ENCODE results near the gene PHIP.

The PHIP gene

DNA sequence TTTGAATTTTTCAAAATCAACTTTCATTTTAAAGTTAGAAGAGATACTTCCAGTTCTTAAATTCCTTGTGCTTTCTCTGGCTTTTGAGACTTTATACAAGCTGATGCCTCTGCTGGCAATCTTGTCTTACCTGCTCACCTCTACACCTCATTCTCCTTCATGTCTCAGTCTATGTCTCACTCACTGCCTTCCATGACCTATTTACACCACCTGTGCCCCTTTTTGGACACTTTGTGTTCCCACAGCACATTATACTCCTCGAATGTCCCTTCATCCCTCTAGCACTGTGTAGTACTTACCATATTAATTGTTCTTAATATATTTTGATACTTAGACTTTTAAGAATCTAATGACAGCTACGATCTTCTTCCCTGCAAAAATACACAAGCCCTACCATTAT lies 15.3 kb downstream of the PHIP start:
- TF ChIP-seq POLR2A (IDR thresholded peaks at IDR 0.05; ENCODE audit: extremely low read depth, insufficient read length): no peak
- TF ChIP-seq, protein P1, sequence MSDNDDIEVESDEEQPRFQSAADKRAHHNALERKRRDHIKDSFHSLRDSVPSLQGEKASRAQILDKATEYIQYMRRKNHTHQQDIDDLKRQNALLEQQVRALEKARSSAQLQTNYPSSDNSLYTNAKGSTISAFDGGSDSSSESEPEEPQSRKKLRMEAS (IDR thresholded peaks at IDR 0.05; ENCODE audit: low read depth, low read length): no peak
- DNase-seq (ENCODE audit: low read depth): no peak
- H3K4me3 ChIP-seq (ENCODE audit: low read depth, low read length): no peak overlapping the region

DNA sequence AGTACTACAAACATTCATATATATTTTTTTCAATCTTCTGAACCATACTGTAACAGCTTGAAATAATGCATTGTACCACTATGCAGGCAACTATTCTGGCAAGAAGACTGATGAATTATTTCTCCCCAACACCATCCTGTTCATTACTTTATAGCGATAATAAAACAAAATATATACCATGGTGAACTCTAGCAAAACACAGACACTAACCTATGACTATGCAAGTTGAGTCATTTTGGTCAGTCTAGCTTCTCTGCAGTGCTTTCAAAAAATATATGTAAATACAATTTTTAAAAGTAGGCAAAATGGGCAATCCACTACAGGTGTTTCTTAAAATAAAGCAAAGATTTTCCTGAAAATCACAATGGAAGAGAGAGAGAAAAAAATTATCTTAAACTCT lies 20.3 kb downstream of the PHIP start:
- H3K4me3 ChIP-seq (ENCODE audit: low read depth, low read length): no peak overlapping the region
- DNase-seq (ENCODE audit: low read depth): no peak
- no peak for TF ChIP-seq MYC (IDR thresholded peaks at IDR 0.05; ENCODE audit: low read depth, low read length)
- TF ChIP-seq, protein P1 (IDR thresholded peaks at IDR 0.05; ENCODE audit: low read depth, low read length): no peak
- TF ChIP-seq, protein P2, sequence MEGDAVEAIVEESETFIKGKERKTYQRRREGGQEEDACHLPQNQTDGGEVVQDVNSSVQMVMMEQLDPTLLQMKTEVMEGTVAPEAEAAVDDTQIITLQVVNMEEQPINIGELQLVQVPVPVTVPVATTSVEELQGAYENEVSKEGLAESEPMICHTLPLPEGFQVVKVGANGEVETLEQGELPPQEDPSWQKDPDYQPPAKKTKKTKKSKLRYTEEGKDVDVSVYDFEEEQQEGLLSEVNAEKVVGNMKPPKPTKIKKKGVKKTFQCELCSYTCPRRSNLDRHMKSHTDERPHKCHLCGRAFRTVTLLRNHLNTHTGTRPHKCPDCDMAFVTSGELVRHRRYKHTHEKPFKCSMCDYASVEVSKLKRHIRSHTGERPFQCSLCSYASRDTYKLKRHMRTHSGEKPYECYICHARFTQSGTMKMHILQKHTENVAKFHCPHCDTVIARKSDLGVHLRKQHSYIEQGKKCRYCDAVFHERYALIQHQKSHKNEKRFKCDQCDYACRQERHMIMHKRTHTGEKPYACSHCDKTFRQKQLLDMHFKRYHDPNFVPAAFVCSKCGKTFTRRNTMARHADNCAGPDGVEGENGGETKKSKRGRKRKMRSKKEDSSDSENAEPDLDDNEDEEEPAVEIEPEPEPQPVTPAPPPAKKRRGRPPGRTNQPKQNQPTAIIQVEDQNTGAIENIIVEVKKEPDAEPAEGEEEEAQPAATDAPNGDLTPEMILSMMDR (IDR thresholded peaks at IDR 0.05; ENCODE audit: low read depth, low read length): no peak
- no peak for TF ChIP-seq POLR2A (IDR thresholded peaks at IDR 0.05; ENCODE audit: extremely low read depth, insufficient read length)

DNA sequence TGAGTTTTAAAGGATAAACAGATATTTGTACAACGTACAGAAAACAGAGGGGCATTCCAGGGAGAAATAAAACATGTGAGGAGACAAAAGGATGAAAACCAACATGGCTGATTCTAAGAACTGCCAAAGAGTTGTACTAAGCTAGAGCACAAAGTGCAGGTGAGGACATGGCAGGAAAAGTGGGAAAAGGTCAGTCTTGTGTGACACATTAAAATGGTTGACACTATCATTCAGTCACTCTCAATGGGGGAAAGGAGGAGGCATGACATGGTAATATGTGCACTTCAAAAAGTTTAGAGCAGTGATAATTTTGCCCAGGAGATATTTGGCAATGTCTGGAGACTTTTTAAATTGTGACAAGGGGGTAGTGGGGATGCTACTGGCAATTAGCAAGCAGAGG lies 21.8 kb downstream of the PHIP start:
- DNase-seq (ENCODE audit: low read depth): no peak
- H3K4me3 ChIP-seq (ENCODE audit: low read depth, low read length): no peak overlapping the region
- TF ChIP-seq, protein P1 (IDR thresholded peaks at IDR 0.05; ENCODE audit: low read depth, low read length): no peak
- TF ChIP-seq POLR2A (IDR thresholded peaks at IDR 0.05; ENCODE audit: extremely low read depth, insufficient read length): no peak
- TF ChIP-seq, protein P2 (IDR thresholded peaks at IDR 0.05; ENCODE audit: low read depth, low read length): no peak
- no peak for TF ChIP-seq MYC (IDR thresholded peaks at IDR 0.05; ENCODE audit: low read depth, low read length)

DNA sequence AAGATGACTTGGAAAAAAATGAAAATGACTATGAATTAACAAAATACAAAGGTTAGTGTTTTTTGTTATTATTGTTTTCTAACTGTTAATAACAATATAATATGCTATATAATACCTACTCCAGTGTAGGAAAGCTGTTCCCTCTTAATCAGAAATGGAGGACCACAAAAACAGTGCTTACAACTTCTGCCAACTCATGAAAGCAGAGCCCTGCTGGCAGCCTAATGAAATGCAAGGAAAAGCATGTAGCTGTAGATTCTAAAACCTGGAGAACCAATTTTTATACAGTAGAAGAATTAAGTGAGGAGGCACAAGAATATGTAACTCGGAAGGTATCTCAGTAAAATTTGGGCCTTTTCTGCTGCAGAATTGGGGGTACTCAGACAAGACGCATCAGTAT lies 29.4 kb downstream of the PHIP start:
- TF ChIP-seq, protein P2 (IDR thresholded peaks at IDR 0.05; ENCODE audit: low read depth, low read length): peak; percentile 52
- TF ChIP-seq POLR2A (IDR thresholded peaks at IDR 0.05; ENCODE audit: extremely low read depth, insufficient read length): no peak
- peak; percentile 47 for DNase-seq (ENCODE audit: low read depth)
- H3K4me3 ChIP-seq (ENCODE audit: low read depth, low read length): no peak overlapping the region

DNA sequence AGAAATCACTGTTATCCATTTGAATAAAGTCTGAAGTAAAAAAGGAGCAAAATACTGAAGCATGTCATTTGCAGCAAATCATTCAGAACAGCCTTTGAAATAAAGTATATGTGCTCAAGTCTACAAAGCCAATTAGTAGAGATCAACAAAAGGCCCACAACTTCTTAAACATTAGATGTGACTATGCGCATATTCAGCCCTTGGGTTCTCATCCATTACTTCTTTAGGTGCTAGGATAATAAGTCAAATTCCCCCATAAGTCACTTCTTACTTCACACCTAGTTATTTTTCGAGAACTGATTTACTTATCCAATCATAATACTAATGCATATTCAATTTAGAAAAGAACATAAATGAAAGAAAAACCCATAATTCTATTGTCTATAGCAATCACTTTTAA lies 31.0 kb downstream of the PHIP start:
- no peak overlapping the region for H3K4me3 ChIP-seq (ENCODE audit: low read depth, low read length)
- no peak for DNase-seq (ENCODE audit: low read depth)
- TF ChIP-seq MYC (IDR thresholded peaks at IDR 0.05; ENCODE audit: low read depth, low read length): no peak
- TF ChIP-seq, protein P1 (IDR thresholded peaks at IDR 0.05; ENCODE audit: low read depth, low read length): no peak
- TF ChIP-seq, protein P2 (IDR thresholded peaks at IDR 0.05; ENCODE audit: low read depth, low read length): no peak

DNA sequence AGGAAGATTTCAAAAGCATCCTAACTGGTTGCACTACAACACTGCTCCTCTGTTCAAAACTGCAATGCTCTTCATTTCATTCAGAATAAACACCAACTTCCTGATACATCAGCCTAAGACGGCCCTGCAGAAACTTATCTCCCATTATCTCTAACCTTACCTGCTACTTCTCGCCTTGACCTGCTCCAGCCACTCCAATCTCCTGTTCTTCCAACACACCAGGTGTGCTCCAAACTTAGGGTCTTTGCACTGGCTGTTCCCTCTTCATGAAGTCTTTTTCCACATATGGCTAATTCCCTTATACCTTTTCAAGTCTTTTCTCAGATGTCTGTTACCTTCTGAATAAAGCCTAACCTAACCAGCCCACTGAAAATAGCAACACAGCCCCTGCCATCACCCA lies 32.1 kb downstream of the PHIP start:
- no peak overlapping the region for H3K4me3 ChIP-seq (ENCODE audit: low read depth, low read length)
- no peak for DNase-seq (ENCODE audit: low read depth)
- TF ChIP-seq MYC (IDR thresholded peaks at IDR 0.05; ENCODE audit: low read depth, low read length) (no peak), POLR2A (IDR thresholded peaks at IDR 0.05; ENCODE audit: extremely low read depth, insufficient read length) (no peak)
- TF ChIP-seq, protein P2 (IDR thresholded peaks at IDR 0.05; ENCODE audit: low read depth, low read length): no peak
- TF ChIP-seq, protein P1 (IDR thresholded peaks at IDR 0.05; ENCODE audit: low read depth, low read length): no peak
